ENCODE measurements around the gene FPR3.

FPR3 gene

GRCh38 chr19:51807925-51808324 is 13.0 kb downstream of the FPR3 start:
- no peak for DNase-seq

GRCh38 chr19:51808333-51808986 is 13.5 kb downstream of the FPR3 start:
- DNase-seq: no peak

GRCh38 chr19:51809787-51810186 is 14.8 kb downstream of the FPR3 start:
- DNase-seq: no peak

GRCh38 chr19:51810223-51810622 is 15.3 kb downstream of the FPR3 start:
- no peak for DNase-seq

GRCh38 chr19:51811344-51811743 is 16.4 kb downstream of the FPR3 start:
- DNase-seq: no peak

GRCh38 chr19:51815043-51815442 is 20.1 kb downstream of the FPR3 start:
- no peak for DNase-seq

- no peak for DNase-seq
These were observed 21.8 kb downstream of the FPR3 start for GRCh38 chr19:51816711-51817110.

GRCh38 chr19:51820011-51820410 is 25.1 kb downstream of the FPR3 start:
- DNase-seq: no peak

- DNase-seq: no peak
These were observed 26.0 kb downstream of the FPR3 start for GRCh38 chr19:51820831-51821446.

- no peak for DNase-seq
These were observed 26.5 kb downstream of the FPR3 start for GRCh38 chr19:51821456-51821855.

- no peak for DNase-seq
These were observed 27.0 kb downstream of the FPR3 start for GRCh38 chr19:51821921-51822320.

GRCh38 chr19:51822325-51822724 is 27.4 kb downstream of the FPR3 start:
- DNase-seq: no peak

GRCh38 chr19:51822946-51823345 is 28.0 kb downstream of the FPR3 start:
- no peak for DNase-seq

GRCh38 chr19:51824281-51825005 is 29.5 kb downstream of the FPR3 start:
- DNase-seq: no peak

- no peak for DNase-seq
These were observed 35.3 kb downstream of the FPR3 start for GRCh38 chr19:51830274-51830673.

GRCh38 chr19:51837145-51837544 is 42.2 kb downstream of the FPR3 start:
- DNase-seq: no peak

- DNase-seq: no peak
These were observed 67.1 kb downstream of the FPR3 start for GRCh38 chr19:51861870-51862622.

- DNase-seq: no peak
These were observed 78.1 kb downstream of the FPR3 start for GRCh38 chr19:51873097-51873496.
